HG03159 (cell line): ENCODE data around the gene NTM.

Source experiments
- ATAC-seq: cut with Tn5 transposase; IDR thresholded peaks from one replicate; pipeline ENCODE4 v1.9.1; 2021; ENCODE audit warnings: mild to moderate bottlenecking, moderate library complexity; ENCODE audit not compliant: unreplicated experiment

NTM gene

GRCh38 chr11:132154781-132155180, 784.4 kb downstream of the NTM start:
- no peak for ATAC-seq

GRCh38 chr11:132158091-132158490, 787.7 kb downstream of the NTM start:
- ATAC-seq = no peak

- no peak for ATAC-seq
Measured at GRCh38 chr11:132158696-132159095, 788.3 kb downstream of the NTM start.

GRCh38 chr11:132161403-132162078, 791.1 kb downstream of the NTM start:
- no peak for ATAC-seq

GRCh38 chr11:132168344-132168981, 798.0 kb downstream of the NTM start:
- ATAC-seq = no peak

GRCh38 chr11:132171031-132171430, 800.6 kb downstream of the NTM start:
- no peak for ATAC-seq

- ATAC-seq = no peak
Measured at GRCh38 chr11:132174362-132175255, 804.2 kb downstream of the NTM start.

- ATAC-seq = no peak
Measured at GRCh38 chr11:132177106-132177505, 806.7 kb downstream of the NTM start.

GRCh38 chr11:132184079-132184478, 813.7 kb downstream of the NTM start:
- ATAC-seq = no peak

GRCh38 chr11:132185726-132186592, 815.5 kb downstream of the NTM start:
- no peak for ATAC-seq

- no peak for ATAC-seq
Measured at GRCh38 chr11:132186699-132187098, 816.3 kb downstream of the NTM start.

GRCh38 chr11:132187386-132187785, 817.0 kb downstream of the NTM start:
- ATAC-seq = no peak

- no peak for ATAC-seq
Measured at GRCh38 chr11:132187814-132188213, 817.4 kb downstream of the NTM start.

GRCh38 chr11:132196928-132197327, 826.5 kb downstream of the NTM start:
- no peak for ATAC-seq

GRCh38 chr11:132200353-132200936, 830.0 kb downstream of the NTM start:
- ATAC-seq = no peak

- ATAC-seq = no peak
Measured at GRCh38 chr11:132202621-132203020, 832.2 kb downstream of the NTM start.

- ATAC-seq = no peak
Measured at GRCh38 chr11:132205006-132205405, 834.6 kb downstream of the NTM start.

- ATAC-seq = no peak
Measured at GRCh38 chr11:132205496-132205895, 835.1 kb downstream of the NTM start.

GRCh38 chr11:132206993-132207392, 836.6 kb downstream of the NTM start:
- ATAC-seq = no peak

GRCh38 chr11:132208477-132209055, 838.2 kb downstream of the NTM start:
- no peak for ATAC-seq
